Upper lobe of left lung (tissue), 6 donors: ENCODE results near the gene COL8A2. TPM values are rescaled to one million over a fixed set of nuclear protein-coding genes. Genes with fewer than 3 reads are reported as not detected.

Experiments
- ATAC-seq, 2 donors: fragments of 200-7000 bp; cut with Tn5 transposase; one replicate each; pipeline ENCODE4 v1.9.1; 2022; ENCODE audit warnings: mild to moderate bottlenecking in 2 of 2, moderate library complexity in 2 of 2; ENCODE audit not compliant: low FRiP score in 2 of 2
- DNase-seq, 2 donors: peaks; one replicate each; pipeline ENCODE4 v3.0.0-alpha.2; 2019 to 2020
- H3K27ac ChIP-seq, 4 donors: fragments of 200-600 bp; sonication (generic); one replicate each; pipeline ENCODE4 v1.5.1; 2016 to 2019
- H3K27me3 ChIP-seq, 4 donors: fragments of 200-600 bp; sonication (generic); one replicate each; pipeline ENCODE4 v1.5.1; 2017 to 2019
- H3K36me3 ChIP-seq, 4 donors: fragments of 200-600 bp; sonication (generic); one replicate each; pipeline ENCODE4 v1.5.1; 2016 to 2019
- H3K4me1 ChIP-seq, 4 donors: fragments of 200-600 bp; sonication (generic); one replicate each; pipeline ENCODE4 v1.5.1; 2018 to 2019
- H3K4me3 ChIP-seq, 4 donors: fragments of 200-600 bp; sonication (generic); one replicate each; pipeline ENCODE4 v1.5.1; 2017 to 2019; ENCODE audit warnings: mild to moderate bottlenecking in 2 of 4, moderate library complexity in 1 of 4
- H3K9me3 ChIP-seq, 4 donors: fragments of 200-600 bp; sonication (generic); one replicate each; pipeline ENCODE4 v1.5.1; 2018 to 2019
- EP300 ChIP-seq, 4 donors: sonication (generic); formaldehyde crosslinking; IDR thresholded peaks; one replicate each; pipeline ENCODE4 v1.5.1; 2017; ENCODE audit warnings: antibody characterized with exemption in 4 of 4, control low read depth in 2 of 4
- POLR2A ChIP-seq, 4 donors: fragments of 450-650 bp; IDR thresholded peaks; one replicate each; pipeline ENCODE4 v1.5.1; 2016 to 2017; ENCODE audit warnings: antibody characterized with exemption in 4 of 4, mild to moderate bottlenecking in 2 of 4
- POLR2AphosphoS5 ChIP-seq, 2 donors: sonication (generic); formaldehyde crosslinking; IDR thresholded peaks; one replicate each; pipeline ENCODE4 v1.5.1; 2017; ENCODE audit warnings: antibody characterized with exemption in 2 of 2
- WGBS, 2 donors: methylation state at CpG; one replicate each; pipeline ENCODE4 v1.1.5; 2017 to 2018; 5-methylcytosine and 5-hydroxymethylcytosine counted together
- total RNA-seq, 6 donors: library from RNA; depleted of rRNA in 4 of 6; stranded (reverse); fragments of >200 nt in 4 of 6; gene quantifications; one replicate each; pipeline versions ENCODE4 v1.1.0 to v1.2.1, GENCODE V29; 2016 to 2021
- TF ChIP-seq, protein P1 (sequence below), 6 experiments: fragments of 450-650 bp in 4 of 6; fragments of 200-600 bp in 2 of 6; sonication (generic) in 2 of 6; IDR thresholded peaks; one replicate each; pipeline ENCODE4 v1.5.1; 2016 to 2019; ENCODE audit warnings: antibody characterized with exemption in 6 of 6
- donor health status: DM: no; HTN: no; CAD: no; lungs with moderate emphysema.
- donor health status: DM: no; HTN: yes; CAD: no; lungs with severe emphysema.

Gene COL8A2
- total RNA-seq, 6 donors from 2014 or later: 2.5 to 20.8 (median 11.4) TPM

DNA sequence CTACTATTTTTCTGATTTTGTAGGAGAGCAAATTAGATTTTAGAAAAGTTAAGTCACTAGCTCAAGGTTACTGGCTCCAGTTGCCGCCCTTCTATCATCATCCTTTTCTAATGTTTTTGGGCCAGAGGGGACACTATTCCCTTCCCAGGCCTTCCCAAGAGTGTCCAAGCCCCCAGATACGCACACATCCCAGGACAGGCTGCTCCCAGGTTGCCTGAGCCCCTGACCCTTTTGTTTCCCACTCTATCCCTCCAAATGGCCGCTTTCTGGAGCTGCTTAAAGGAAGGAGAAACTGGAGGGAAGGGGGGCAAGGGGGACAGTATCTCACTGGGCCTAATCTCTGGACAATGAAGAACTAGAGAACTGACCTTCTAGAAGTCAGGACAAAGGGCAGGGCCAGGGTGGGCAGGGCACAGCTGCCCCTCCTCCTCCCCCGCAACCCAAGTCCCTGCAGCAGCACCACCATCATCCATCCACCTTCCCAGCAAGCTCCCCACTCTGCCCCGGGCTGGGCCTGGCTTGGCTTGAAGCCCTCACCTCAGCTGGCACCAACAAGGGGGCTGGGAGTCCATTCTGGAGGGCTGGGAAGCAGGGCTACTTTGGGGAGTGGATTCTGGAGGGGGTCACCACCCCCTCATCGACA, 29.9 kb upstream of the COL8A2 start:
- ATAC-seq (no peak), DNase-seq (peak in 1 of 2 donors; percentile 64)
- 46 to 89% methylated on average over 3 to 6 of the region's 6 CpGs for WGBS, 2 donors
- Histone ChIP-seq H3K9me3 (no peaks in the 10 kb centered on the region), H3K4me3 (peak overlapping the region in 3 of 4 donors; percentile 80 to 100 (median 98)), H3K4me1 (peaks cover 53 to 69% (median 63%) of the 10 kb centered on the region in 4 donors), H3K27me3 (no peaks in the 10 kb centered on the region), H3K27ac (peak overlapping the region; percentile 99 to 100 (median 100)), H3K36me3 (no peaks in the 10 kb centered on the region)
- TF ChIP-seq EP300 (IDR thresholded peaks at IDR 0.05): no peak
- TF ChIP-seq, protein P1, sequence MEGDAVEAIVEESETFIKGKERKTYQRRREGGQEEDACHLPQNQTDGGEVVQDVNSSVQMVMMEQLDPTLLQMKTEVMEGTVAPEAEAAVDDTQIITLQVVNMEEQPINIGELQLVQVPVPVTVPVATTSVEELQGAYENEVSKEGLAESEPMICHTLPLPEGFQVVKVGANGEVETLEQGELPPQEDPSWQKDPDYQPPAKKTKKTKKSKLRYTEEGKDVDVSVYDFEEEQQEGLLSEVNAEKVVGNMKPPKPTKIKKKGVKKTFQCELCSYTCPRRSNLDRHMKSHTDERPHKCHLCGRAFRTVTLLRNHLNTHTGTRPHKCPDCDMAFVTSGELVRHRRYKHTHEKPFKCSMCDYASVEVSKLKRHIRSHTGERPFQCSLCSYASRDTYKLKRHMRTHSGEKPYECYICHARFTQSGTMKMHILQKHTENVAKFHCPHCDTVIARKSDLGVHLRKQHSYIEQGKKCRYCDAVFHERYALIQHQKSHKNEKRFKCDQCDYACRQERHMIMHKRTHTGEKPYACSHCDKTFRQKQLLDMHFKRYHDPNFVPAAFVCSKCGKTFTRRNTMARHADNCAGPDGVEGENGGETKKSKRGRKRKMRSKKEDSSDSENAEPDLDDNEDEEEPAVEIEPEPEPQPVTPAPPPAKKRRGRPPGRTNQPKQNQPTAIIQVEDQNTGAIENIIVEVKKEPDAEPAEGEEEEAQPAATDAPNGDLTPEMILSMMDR (IDR thresholded peaks at IDR 0.05): no peak
- no peak for TF ChIP-seq POLR2A (IDR thresholded peaks at IDR 0.05)
- no peak for TF ChIP-seq POLR2AphosphoS5 (IDR thresholded peaks at IDR 0.05)

DNA sequence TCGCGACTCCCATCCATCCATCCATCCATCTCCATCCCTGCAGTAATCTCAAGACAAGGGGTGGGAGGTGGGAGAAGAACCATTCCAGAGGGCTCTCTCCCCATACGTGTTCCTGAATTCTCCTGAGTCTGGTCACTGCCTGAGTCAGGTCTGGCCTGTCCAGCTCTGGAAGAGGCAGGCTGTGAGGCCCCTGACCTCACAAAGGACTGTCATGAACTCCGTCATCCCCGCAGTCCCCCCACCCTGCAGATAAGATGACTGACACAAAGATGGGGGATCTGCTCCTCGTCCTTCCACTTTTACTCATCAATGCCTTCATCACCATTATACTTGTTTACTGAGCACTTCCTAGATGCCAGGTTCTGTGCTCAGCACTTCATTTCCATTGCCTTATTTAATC, 29.3 kb upstream of the COL8A2 start:
- Histone ChIP-seq H3K27ac (peak overlapping the region in 2 of 4 donors; percentile 100), H3K27me3 (no peaks in the 10 kb centered on the region), H3K4me3 (no peak overlapping the region), H3K4me1 (peaks cover 50 to 66% (median 60%) of the 10 kb centered on the region in 4 donors), H3K9me3 (no peaks in the 10 kb centered on the region), H3K36me3 (no peaks in the 10 kb centered on the region)
- TF ChIP-seq EP300 (IDR thresholded peaks at IDR 0.05) (no peak), POLR2AphosphoS5 (IDR thresholded peaks at IDR 0.05) (no peak), POLR2A (IDR thresholded peaks at IDR 0.05) (no peak)
- TF ChIP-seq, protein P1 (IDR thresholded peaks at IDR 0.05): no peak
- DNase-seq: no peak
- ATAC-seq: no peak
- 92 to 95% methylated on average over 6 of the region's 6 CpGs for WGBS, 2 donors

DNA sequence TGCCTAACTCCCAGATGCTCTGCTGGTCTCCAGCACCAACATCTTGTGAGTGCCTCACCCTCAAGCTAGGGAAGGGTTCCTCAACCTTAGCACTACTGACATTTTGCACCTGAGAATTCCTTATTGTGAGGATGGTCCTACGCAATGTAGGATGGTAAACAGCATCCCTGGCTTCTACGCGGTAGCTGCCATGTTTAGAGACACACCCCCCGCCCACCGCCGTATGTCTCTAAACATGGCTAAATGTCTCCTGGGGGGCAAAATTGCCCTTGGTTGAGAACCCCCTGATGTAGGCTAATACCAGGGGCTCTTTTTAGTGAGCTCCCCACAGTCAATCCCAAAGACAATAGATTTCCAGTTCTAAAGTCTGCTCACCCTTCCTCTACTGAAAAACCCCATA, 28.5 kb upstream of the COL8A2 start:
- ATAC-seq: no peak
- Histone ChIP-seq H3K27me3 (no peaks in the 10 kb centered on the region), H3K9me3 (no peaks in the 10 kb centered on the region), H3K27ac (no peak overlapping the region), H3K4me1 (peaks cover 44 to 63% (median 55%) of the 10 kb centered on the region in 4 donors), H3K4me3 (no peak overlapping the region), H3K36me3 (no peaks in the 10 kb centered on the region)
- DNase-seq: no peak
- 92 to 97% methylated on average over 4 to 6 of the region's 6 CpGs for WGBS, 2 donors
- TF ChIP-seq EP300 (IDR thresholded peaks at IDR 0.05): no peak
- TF ChIP-seq POLR2A (IDR thresholded peaks at IDR 0.05): no peak
- TF ChIP-seq, protein P1 (IDR thresholded peaks at IDR 0.05): no peak
- TF ChIP-seq POLR2AphosphoS5 (IDR thresholded peaks at IDR 0.05): no peak

DNA sequence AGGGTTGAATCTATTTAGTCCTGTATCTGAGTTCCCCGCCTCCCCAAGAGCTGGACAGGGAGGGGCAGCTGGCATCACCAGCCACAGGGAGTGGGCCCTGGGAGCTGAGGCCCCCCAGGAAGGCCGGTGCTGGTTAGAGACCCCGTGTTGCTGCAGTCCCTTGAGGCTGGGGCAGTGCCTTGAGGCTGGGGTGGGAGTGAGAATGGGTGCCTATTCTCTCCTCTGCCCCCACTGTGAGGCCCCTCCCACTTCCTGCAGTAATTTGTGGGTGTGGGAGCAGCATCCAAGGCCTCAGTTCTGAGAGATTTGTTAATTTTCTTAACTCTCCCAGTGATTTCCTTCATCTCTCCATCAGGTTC, 26.8 kb upstream of the COL8A2 start:
- Histone ChIP-seq H3K27ac (peak overlapping the region; percentile 94 to 99 (median 98)), H3K9me3 (no peaks in the 10 kb centered on the region), H3K27me3 (no peaks in the 10 kb centered on the region), H3K36me3 (peaks cover 0 to 4% (median 1%) of the 10 kb centered on the region in 4 donors), H3K4me3 (no peak overlapping the region), H3K4me1 (peaks cover 46 to 63% (median 52%) of the 10 kb centered on the region in 4 donors)
- TF ChIP-seq, protein P1 (IDR thresholded peaks at IDR 0.05): no peak
- no peak for TF ChIP-seq EP300 (IDR thresholded peaks at IDR 0.05)
- TF ChIP-seq POLR2A (IDR thresholded peaks at IDR 0.05): no peak
- TF ChIP-seq POLR2AphosphoS5 (IDR thresholded peaks at IDR 0.05): no peak
- peak in 1 of 2 donors; percentile 51 for DNase-seq
- 52 to 57% methylated on average over 3 of the region's 3 CpGs for WGBS, 2 donors
- ATAC-seq: no peak
